Liver (tissue), 3 donors: ENCODE results near the gene HOOK1.

Experiments used
- ATF3 ChIP-seq: IDR thresholded peaks from 2 replicates; pipeline ENCODE4 v1.6.1; 2016; ENCODE audit warnings: antibody characterized with exemption
- CTCF ChIP-seq: fragments of 150-350 bp; IDR thresholded peaks from 2 replicates; pipeline ENCODE4 v1.5.1; 2017; ENCODE audit warnings: improper control_type of control experiment, low read depth, low read length; ENCODE audit not compliant: missing input control
- EGR1 ChIP-seq, 2 donors: IDR thresholded peaks; 2 replicates each; pipeline ENCODE4 v1.6.1; 2016 to 2018; ENCODE audit warnings: antibody characterized with exemption in 2 of 2, low read depth in 2 of 2
- MAX ChIP-seq: IDR thresholded peaks from 2 replicates; pipeline ENCODE4 v1.6.1; 2016; ENCODE audit warnings: antibody characterized with exemption
- NR2F2 ChIP-seq: IDR thresholded peaks from 2 replicates; pipeline ENCODE4 v1.6.1; 2016; ENCODE audit warnings: antibody characterized with exemption
- RAD21 ChIP-seq, 2 donors: IDR thresholded peaks; 2 replicates each; pipeline ENCODE4 v1.6.1; 2016; ENCODE audit warnings: antibody characterized with exemption in 2 of 2, mild to moderate bottlenecking in 2 of 2
- SP1 ChIP-seq: IDR thresholded peaks from 2 replicates; pipeline ENCODE4 v1.6.1; 2018; ENCODE audit warnings: antibody characterized with exemption, mild to moderate bottlenecking
- TAF1 ChIP-seq: conservative IDR thresholded peaks from 2 replicates; pipeline ENCODE4 v1.6.1; 2016; ENCODE audit warnings: antibody characterized with exemption, mild to moderate bottlenecking
- YY1 ChIP-seq: IDR thresholded peaks from 2 replicates; pipeline ENCODE4 v1.6.1; 2016; ENCODE audit warnings: antibody characterized with exemption, mild to moderate bottlenecking
- ZBTB33 ChIP-seq: IDR thresholded peaks from 2 replicates; pipeline ENCODE4 v1.6.1; 2016; ENCODE audit warnings: antibody characterized with exemption
- donor health status: healthy.
- donor health status: healthy.

GRCh38 chr1:59879574-59879973 lies 64.8 kb downstream of the HOOK1 start:
- TF ChIP-seq RAD21 (IDR thresholded peaks at IDR 0.05) = peak; percentile 89 to 94
- TF ChIP-seq CTCF = peak; percentile 65
- TF ChIP-seq ATF3 = no peak
- TF ChIP-seq NR2F2 = no peak
- TF ChIP-seq ZBTB33 = no peak
- no peak for TF ChIP-seq YY1
- TF ChIP-seq EGR1 (IDR thresholded peaks at IDR 0.05; ENCODE audit: low read depth in 2 of 2) = no peak
- TF ChIP-seq MAX = no peak
- no peak for TF ChIP-seq SP1
- TF ChIP-seq TAF1 = no peak
